Measurements from ENCODE around the gene GPR137.

The GPR137 gene

DNA sequence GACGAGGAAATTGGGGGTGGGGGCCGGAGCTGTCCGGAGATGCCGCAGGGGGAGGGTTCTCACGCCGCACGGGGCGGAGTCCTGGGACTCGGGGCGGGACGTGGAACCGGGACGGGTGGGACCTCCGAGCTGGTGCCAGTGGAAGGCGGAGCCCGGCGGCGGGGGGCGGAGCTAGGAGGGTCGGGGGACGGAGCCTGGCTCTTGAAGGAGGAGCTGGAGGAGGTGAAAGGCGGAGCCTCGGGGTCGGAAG, 44.5 kb upstream of the GPR137 start:
- peak overlapping the region; percentile 91 for H3K4me3 ChIP-seq (ENCODE audit: low read depth, low read length)
- TF ChIP-seq, protein P1, sequence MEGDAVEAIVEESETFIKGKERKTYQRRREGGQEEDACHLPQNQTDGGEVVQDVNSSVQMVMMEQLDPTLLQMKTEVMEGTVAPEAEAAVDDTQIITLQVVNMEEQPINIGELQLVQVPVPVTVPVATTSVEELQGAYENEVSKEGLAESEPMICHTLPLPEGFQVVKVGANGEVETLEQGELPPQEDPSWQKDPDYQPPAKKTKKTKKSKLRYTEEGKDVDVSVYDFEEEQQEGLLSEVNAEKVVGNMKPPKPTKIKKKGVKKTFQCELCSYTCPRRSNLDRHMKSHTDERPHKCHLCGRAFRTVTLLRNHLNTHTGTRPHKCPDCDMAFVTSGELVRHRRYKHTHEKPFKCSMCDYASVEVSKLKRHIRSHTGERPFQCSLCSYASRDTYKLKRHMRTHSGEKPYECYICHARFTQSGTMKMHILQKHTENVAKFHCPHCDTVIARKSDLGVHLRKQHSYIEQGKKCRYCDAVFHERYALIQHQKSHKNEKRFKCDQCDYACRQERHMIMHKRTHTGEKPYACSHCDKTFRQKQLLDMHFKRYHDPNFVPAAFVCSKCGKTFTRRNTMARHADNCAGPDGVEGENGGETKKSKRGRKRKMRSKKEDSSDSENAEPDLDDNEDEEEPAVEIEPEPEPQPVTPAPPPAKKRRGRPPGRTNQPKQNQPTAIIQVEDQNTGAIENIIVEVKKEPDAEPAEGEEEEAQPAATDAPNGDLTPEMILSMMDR (conservative IDR thresholded peaks at IDR 0.05; ENCODE audit: low read depth, low read length), result no peak
- DNase-seq (ENCODE audit: low read depth), result peak; percentile 100

DNA sequence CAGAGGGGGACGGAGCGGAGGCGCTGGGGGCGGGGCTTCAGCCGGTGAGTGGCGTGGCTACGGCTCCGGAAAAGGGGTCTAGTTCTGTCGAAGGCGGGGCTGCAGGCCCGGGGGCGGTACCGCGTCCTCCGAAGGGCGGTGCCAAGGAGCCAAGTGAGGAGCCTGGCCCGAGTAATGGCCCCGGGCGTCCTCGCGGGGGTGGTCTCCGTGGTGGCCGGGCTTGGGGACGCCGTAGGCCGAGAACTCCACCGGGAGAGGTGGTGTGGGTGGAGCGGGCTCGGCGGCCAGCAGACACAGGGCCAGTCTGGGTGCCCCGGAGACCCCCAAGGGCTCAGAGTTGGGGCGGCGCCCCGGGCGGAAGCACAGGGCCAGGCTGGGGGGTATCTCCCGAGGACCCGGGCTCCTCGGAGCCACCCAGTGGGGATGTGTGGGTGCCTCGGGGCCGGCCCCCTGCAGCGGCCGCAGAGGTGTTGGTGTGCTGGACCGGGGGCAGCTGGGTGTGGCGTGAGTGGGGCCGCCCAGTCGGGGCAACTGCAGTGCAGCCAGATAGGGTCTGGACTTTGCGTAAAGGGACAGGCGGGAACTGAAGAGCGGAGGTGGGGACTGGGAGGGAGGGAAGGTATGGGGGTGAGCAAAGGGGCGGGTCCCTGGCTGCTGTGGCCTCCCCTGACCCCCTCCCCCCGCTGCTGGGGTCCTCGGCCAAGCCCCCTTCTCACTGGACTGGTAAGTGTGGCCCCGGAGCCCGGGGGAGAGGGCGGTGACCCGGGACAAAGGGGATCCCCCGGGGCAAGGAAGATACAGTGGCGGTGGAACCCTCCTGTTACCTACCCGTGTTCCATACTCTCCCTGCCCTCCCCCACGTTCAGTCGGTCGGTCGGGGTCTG, 43.9 kb upstream of the GPR137 start:
- no peak for DNase-seq (ENCODE audit: low read depth)
- TF ChIP-seq, protein P1 (conservative IDR thresholded peaks at IDR 0.05; ENCODE audit: low read depth, low read length), result no peak
- peak overlapping the region; percentile 91 for H3K4me3 ChIP-seq (ENCODE audit: low read depth, low read length)

DNA sequence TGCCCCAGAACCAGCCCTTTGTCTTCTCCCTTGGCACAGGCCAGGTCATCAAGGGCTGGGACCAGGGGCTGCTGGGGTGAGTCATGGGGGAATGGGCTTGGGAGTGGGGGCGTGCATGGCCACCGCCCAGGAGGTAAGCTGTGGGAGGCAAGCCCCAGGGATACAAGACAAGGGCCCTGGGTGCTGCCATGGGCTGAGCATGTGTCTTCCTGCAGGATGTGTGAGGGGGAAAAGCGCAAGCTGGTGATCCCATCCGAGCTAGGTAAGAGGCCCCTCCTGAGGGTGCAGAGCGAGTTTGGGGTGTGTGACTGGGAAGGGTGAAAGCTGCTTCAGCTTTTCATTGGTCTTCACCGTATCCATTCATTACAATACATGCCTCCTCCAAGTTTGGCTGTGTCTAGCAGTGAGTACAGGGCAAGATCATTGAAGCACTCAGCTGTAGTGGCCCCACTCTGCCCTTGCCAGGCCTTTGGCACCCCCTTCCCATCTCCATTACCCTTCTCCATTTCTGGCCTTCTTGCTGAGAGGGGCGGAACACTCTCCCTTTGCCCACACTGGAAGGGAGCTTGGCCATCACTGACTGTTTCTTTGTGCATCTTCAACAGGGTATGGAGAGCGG, 42.3 kb upstream of the GPR137 start:
- DNase-seq (ENCODE audit: low read depth), result no peak
- no peak overlapping the region for H3K4me3 ChIP-seq (ENCODE audit: low read depth, low read length)
- TF ChIP-seq, protein P1 (conservative IDR thresholded peaks at IDR 0.05; ENCODE audit: low read depth, low read length), result no peak

DNA sequence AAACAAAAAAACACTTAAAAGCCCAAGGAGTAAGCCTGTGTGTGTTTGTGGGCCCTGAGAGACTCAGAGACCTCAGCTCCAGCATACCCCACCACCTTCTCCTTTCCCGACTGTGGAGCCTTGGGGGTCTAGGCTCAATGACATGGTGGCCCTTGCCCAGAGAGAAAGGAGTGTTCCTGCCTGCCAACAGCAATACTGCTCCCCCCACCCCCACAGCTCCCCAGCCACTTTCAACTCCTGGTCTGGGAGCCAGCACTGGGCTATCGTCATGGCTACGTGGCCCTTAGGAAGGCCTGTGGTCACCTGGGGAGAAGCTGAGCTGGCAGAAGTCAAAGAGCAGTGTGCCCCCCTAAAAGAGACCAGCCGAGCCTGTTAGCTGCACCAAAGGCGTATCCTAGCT, 41.5 kb upstream of the GPR137 start:
- no peak overlapping the region for H3K4me3 ChIP-seq (ENCODE audit: low read depth, low read length)
- TF ChIP-seq, protein P1 (conservative IDR thresholded peaks at IDR 0.05; ENCODE audit: low read depth, low read length), result no peak
- DNase-seq (ENCODE audit: low read depth), result no peak

DNA sequence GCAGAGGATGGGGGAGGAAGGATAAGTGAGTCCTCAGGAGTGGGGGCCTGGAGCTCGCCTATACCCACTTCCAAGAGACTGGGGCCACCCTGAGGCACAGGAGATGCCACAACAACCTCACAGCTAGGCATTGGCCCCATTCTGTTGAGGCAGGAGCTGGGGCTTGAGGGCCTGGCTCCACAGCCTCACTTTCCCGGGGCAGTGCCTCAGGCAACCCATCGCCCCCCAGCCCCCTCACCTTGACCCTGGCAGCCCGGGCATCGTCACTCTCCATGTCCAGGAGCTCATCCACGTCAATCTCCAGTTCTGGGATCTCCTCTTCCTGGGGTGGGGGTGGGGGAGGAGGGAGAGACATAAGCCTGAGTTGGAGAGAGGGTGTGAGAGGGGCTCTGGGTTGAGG, 40.7 kb upstream of the GPR137 start:
- peak overlapping the region; percentile 64 for H3K4me3 ChIP-seq (ENCODE audit: low read depth, low read length)
- DNase-seq (ENCODE audit: low read depth), result no peak
- TF ChIP-seq, protein P1 (conservative IDR thresholded peaks at IDR 0.05; ENCODE audit: low read depth, low read length), result no peak

DNA sequence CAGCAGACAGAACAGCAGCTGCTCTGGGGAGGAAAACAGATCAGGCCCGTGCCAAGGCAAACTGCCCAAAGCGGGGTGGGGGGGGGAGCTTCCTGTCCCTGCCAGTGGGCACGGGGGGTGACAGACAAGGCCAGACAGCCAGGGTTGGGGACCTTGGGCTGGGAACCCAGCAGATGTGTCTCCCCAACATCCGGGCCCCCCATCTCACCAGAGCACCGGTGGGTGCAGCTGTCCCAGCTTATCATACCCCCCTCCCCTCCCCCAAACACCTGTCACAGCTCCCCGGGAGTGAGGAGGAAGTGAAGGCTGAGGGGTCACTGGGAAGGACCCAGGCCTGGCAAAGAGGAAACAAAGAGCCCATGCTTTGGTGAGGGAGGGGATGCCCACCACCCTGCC, 40.2 kb upstream of the GPR137 start:
- DNase-seq (ENCODE audit: low read depth), result no peak
- peak overlapping the region; percentile 64 for H3K4me3 ChIP-seq (ENCODE audit: low read depth, low read length)
- TF ChIP-seq, protein P1 (conservative IDR thresholded peaks at IDR 0.05; ENCODE audit: low read depth, low read length), result no peak
